Stimulated activated CD4-positive, alpha-beta T cell treated with anti-CD3 and anti-CD28 coated beads, Interleukin-2, amount 100 ng/mL, for 4 hours (primary cell): ENCODE data around the gene ACIN1.

Experiments
- DNase-seq: peaks from one replicate; pipeline ENCODE4 v3.0.0-alpha.2; 2020; ENCODE audit warnings: low read depth

ACIN1 gene

GRCh38 chr14:23104591-23105347, 9.8 kb upstream of the ACIN1 start, which contains the start of gene CIROP:
CIROP (minus strand) TSS chr14:23104989; CDS start chr14:23104920, 69 bp downstream.
- no peak for DNase-seq

- no peak for DNase-seq
These were observed 9.2 kb upstream of the ACIN1 start for GRCh38 chr14:23104070-23104590.

DNA sequence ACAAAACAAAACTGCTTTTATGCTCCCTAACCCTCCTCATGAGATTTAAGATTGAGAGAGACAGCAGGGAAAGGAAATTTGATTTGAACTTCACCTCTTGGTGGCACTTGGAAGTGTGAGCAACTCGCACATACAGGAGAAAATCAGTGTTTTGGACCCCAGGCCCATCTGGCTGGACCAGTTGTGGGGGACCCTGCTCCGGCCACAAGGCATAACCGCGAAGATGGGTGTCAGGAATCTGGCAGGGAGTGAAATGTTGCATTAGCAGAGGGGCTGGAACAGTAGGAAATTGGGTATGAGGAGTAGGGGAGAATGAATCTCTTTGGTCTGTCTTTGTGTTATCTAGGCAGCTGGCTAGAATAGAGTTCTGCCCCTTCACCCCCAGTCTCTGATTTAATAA, 8.6 kb upstream of the ACIN1 start:
- no peak for DNase-seq

DNA sequence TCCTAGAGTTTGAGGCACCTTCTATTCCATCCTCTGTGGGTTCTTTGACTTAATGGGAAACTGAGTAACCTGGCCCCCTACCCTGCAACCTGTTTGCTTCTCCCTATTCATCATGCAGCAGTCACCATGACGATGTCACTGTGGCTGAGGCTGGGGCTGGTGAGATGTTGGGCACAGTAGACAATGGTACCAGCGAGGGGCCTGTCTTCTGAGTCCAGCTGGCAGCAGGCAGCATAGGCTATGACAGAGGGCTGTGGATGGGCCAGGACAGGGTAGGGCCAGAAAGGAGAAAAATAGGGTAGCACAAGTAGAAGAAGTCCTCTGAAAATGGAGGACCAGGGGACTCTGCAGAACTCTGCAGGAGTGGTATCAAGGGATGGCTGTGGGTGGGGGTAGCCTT, 7.9 kb upstream of the ACIN1 start:
- no peak for DNase-seq

GRCh38 chr14:23101986-23102625, 7.2 kb upstream of the ACIN1 start:
- DNase-seq: no peak

DNA sequence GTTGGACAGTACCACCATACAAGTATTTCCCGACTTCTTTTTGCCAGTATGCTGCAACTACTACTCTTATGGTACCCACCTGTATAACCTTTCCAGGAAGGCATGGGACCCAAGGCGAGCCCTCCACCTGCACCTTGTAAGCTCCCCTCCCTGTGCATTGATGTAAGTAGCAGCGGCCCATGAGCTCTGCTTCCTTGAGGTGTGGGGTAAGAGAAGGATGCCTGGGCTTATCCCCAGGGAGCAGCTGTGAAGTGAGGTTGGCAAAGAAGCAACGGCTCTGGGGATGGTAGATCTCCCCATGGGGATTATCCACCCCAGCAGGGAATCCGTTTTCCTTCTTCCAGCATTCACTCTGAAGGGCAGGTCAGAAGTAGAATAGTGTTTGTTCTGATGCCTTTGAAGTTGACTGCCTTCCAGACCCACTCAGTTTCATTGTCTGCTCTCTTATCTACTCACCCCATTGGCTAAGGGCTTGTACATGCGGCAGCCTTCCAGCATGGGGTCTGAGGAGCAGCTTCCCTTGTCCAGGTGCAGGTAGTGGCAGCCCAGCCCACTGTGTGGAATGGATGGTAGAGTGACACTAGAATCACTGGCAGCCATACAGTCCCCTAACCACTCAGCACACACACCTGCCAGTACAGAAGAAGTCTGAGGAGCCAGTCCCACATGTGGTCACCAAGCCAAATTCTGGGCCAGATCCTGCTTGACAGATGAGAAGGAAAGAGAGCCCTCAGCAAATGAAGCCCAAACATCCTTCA, 6.5 kb upstream of the ACIN1 start:
- DNase-seq: no peak

GRCh38 chr14:23099212-23099861, 4.4 kb upstream of the ACIN1 start:
- DNase-seq: no peak

- no peak for DNase-seq
These were observed 2.9 kb upstream of the ACIN1 start for GRCh38 chr14:23097786-23098185.

- peak; percentile 99 for DNase-seq
These were observed 516 bp upstream of the ACIN1 start, which contains the start of gene C14orf119 for GRCh38 chr14:23095196-23096108. C14orf119 (plus strand) TSS chr14:23095505; CDS start chr14:23097659, 2,154 bp downstream.

- no peak for DNase-seq
These were observed 808 bp downstream of the ACIN1 start for GRCh38 chr14:23093991-23094665.

DNA sequence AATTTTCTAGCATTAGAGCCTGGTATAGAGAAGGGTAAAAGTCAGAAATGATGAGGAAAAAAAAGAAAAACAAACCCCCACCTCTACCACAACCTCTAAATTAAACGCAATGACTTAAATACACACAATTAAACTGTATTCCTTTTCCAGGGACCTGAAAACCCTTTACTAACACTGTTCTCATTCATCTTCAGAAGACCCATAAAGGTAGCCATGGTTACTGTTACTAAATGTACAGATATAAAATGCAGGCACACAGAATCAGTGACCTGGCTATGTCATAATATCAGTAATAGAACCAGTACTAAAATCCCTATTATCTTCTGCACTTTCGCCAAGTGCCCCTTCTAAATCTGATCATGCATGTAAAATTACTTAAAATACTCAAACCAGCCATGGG, 1.4 kb downstream of the ACIN1 start:
- DNase-seq: no peak

- no peak for DNase-seq
These were observed 1.8 kb downstream of the ACIN1 start for GRCh38 chr14:23093104-23093503.

DNA sequence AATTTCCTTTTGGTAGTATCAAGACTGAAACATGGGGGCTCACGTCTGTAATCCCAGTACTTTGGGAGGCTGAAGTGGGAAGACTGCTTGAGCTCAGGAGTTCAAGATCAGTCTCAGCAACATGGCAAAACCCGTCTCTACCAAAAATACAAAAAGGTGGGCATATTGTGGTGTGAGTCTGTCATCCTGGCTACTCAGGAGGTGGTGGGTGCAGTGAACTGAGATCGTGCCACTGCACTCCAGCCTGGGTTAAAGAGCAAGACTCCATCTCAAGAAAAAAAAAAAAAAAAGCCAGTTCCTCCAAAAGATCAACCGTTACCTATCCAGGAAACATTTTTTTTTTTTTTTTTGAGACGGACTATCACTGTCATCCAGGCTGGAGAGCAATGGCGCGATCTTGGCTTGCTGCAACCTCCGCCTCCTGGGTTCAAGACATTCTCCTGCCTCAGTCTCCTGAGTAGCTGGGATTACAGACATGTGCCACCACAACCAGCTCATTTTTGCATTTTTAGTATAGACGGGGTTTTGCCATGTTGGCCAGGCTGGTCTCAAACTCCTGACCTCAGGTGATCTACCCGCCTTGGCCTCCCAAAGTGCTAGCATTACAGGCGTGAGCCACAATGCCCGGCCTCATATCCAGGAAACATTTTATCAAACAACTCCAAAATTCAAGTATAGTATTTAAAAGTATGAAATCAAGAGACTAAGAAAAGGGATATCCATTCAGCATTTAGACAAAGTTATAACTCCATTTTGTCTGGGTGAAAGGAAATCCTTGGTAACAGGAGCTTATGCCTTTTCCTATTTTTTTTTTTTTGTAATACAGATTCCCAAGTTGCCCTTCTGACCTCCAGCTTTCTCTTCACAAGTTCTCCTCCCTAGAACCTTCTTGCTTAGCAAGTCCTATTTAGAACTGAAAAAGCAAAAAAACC, 3.4 kb downstream of the ACIN1 start:
- no peak for DNase-seq

DNA sequence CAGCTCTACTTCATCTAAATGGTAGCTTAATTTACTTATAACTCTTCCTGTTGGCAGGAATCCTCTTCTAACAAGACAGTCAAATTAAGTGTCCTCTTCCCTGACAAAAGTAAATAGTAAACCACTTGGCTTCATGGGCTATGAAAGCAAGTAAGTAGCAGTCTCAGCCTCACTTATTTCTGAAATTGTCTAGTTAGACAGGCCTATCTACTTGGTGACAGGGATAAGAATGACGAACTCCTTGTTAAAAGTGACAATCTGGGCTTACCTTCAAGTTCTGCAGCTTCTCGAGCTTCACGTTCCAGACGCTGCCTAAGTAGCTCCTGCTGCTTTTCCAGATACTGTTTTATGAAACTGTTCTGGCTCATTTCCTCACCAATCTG, 4.7 kb downstream of the ACIN1 start:
- no peak for DNase-seq

GRCh38 chr14:23089498-23090253, 5.3 kb downstream of the ACIN1 start:
- no peak for DNase-seq

DNA sequence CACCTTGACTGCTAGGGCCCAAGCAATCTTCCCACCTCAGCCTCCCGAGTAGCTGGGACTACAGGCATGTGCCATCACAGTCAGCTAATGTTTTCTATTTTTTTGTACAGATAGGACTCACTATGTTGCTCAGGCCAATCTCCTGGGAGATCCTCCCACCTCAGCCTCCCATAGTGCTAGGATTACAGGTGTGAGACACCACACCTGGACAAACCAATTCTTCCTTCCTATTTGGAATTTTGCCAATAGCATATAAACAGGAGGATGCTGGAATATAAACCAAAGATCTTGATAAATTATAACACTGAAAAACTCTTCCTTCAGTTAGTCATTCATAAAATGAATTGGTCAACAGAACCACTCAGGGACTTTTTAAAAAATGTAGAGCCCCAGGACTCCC, 8.4 kb downstream of the ACIN1 start:
- no peak for DNase-seq

- DNase-seq: no peak
These were observed 9.5 kb downstream of the ACIN1 start for GRCh38 chr14:23085458-23085857.

DNA sequence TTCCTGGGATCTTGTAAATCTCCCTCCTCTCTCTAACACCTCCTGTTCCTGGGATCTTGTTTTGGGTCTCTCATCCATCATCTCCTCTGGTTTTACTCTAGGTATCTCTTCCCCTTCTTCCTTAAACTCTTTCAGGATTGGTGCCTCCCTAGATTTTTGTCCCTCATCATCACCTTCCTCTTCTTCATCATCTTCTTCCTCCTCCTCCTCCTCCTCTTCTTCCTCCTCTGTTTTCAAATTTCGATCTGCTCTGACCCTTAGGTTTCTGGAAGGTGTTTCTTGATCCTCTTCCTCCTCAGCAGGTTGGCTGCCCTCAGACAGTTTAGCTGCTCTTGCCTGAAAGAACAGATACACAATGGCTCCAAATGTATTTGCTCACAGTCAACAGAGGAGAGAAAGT, 14.5 kb downstream of the ACIN1 start:
- DNase-seq: no peak

- no peak for DNase-seq
These were observed 15.2 kb downstream of the ACIN1 start for GRCh38 chr14:23079716-23080115.
